NCI-H2196 (cell line): ENCODE results near the gene ZNF557.
"Not testable (repeated sequence)": the region's sequence is repeated elsewhere in the genome, so short reads cannot be mapped to it uniquely, and the experiment has no call there.

Source experiments
- DNase-seq: peaks from one replicate; lab custom pipeline; 2025; ENCODE audit not compliant: unreplicated experiment; lab: John Stamatoyannopoulos, UW

Gene ZNF557

DNA sequence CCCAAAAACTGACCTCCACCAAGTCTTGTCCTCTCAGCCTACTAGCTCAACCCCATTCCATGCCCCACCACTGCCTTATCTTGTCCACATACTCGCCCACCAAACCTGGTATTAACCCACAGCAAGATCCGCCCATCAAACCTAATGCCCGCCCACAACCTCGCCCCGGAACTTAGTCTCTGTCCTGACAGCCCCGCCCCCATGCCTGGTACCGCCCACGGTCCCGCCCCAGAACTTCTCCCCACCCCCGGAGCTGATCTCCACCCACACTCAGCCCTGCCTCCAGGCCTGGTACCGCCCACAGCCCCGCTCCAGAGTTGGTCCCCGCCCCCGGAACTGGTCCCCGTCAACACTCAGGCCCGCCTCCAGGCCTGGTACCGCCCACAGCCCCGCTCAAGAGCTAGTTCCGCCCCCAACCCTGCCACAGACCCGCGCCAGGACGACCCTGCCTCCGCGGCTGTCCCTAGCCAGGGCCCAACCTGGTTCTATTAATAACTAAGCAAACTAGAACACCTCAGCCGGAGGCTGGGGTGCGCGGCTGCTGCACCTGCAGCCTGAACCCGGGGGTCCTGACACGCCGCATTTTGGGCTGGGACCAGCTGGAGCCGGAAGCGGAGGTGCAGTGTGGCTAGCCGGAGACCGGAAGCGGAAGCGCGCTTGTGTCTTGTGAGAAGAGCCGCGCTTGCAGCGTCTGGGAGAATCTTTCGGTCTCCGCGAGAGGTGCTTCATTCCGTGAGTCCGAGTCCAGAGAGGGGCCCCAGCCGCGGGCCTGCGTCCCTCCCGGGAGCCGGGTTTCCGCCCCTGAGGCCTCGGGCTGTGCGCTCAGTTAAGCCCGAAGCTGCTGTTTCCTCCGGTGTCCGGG is at the start of gene ZNF557:
ZNF557 (plus strand) TSS at position 662 of the 862 bp plus-strand sequence. CDS start 5,372 bp downstream, outside the sequence.
- peak; percentile 97 for DNase-seq

DNA sequence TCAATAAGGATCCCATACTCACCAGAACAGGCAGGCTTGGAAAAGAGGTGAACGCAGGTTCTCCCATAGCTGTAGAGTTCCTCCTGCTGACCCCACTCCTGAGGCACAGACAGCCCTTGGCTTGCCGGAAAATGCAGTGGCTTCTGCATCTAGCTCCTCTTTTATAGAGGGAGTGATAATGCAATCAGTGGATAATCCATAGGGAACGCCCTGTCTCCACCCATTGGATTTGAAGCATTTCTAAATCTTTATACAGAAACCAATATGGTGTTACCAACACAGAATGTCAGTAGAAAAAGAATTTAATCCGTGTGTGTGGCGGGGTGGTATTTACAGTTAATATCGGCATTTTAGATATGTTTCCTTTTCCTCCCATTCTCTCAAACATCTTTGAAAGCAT is 48.2 kb upstream of the ZNF557 start, which contains the start of gene MBD3L2B:
MBD3L2B (minus strand) TSS at position 101 of the 400 bp plus-strand sequence; CDS start at position 67, 34 bp downstream.
- not testable (repeated sequence) for DNase-seq

DNA sequence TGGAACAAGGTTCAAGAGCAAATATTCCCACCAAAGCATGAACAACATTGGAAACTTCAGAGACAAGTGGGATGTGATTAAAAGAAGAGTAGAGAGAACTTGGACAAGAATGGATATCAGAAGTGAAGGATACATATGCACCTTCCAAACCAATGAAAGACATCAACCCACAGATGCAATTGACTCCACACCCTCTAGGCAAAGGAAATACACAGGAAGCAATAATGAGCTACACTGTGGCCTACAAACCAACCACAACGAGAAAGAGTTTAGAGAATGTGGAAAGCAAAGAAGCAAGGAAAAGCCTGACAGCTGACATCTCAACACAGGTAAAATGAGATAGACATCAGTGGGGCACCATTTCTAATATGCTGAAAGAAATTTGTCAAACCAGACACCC is 40.7 kb upstream of the ZNF557 start:
- DNase-seq: not testable (repeated sequence)

DNA sequence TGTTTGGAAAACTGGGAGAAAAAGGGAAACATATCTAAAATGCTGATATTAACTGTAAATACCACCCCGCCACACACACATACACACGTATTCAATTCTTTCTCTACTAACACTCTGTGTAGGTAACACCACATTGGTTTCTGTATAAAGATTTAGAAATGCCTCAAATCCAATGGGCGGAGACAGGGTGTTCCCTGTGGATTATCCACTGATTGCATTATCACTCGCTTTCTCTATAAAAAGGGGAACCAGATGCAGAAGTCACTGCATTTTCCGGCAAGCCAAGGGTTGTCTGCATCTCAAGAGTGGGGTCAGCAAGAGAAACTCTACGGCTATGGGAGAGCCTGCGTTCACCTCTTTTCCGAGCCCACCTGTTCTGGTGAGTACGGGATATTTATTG is 39.2 kb upstream of the ZNF557 start, which contains the start of gene MBD3L5:
MBD3L5 (plus strand) TSS at position 301 of the 400 bp plus-strand sequence; CDS start at position 335, 34 bp downstream.
- not testable (repeated sequence) for DNase-seq

DNA sequence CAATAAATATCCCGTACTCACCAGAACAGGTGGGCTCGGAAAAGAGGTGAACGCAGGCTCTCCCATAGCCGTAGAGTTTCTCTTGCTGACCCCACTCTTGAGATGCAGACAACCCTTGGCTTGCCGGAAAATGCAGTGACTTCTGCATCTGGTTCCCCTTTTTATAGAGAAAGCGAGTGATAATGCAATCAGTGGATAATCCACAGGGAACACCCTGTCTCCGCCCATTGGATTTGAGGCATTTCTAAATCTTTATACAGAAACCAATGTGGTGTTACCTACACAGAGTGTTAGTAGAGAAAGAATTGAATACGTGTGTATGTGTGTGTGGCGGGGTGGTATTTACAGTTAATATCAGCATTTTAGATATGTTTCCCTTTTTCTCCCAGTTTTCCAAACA is 29.4 kb upstream of the ZNF557 start, which contains the start of gene MBD3L4:
MBD3L4 (minus strand) TSS at position 101 of the 400 bp plus-strand sequence; CDS start at position 66, 35 bp downstream.
- DNase-seq: not testable (repeated sequence)

DNA sequence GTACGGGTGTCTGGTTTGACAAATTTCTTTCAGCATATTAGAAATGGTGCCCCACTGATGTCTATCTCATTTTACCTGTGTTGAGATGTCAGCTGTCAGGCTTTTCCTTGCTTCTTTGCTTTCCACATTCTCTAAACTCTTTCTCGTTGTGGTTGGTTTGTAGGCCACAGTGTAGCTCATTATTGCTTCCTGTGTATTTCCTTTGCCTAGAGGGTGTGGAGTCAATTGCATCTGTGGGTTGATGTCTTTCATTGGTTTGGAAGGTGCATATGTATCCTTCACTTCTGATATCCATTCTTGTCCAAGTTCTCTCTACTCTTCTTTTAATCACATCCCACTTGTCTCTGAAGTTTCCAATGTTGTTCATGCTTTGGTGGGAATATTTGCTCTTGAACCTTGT is 27.9 kb upstream of the ZNF557 start:
- DNase-seq: not testable (repeated sequence)

DNA sequence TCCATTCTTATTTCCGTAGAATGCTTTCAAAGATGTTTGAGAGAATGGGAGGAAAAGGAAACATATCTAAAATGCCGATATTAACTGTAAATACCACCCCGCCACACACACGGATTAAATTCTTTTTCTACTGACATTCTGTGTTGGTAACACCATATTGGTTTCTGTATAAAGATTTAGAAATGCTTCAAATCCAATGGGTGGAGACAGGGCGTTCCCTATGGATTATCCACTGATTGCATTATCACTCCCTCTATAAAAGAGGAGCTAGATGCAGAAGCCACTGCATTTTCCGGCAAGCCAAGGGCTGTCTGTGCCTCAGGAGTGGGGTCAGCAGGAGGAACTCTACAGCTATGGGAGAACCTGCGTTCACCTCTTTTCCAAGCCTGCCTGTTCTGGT is 20.5 kb upstream of the ZNF557 start, which contains the start of gene MBD3L2:
MBD3L2 (plus strand) TSS at position 301 of the 400 bp plus-strand sequence; CDS start at position 354, 53 bp downstream.
- DNase-seq: not testable (repeated sequence)

DNA sequence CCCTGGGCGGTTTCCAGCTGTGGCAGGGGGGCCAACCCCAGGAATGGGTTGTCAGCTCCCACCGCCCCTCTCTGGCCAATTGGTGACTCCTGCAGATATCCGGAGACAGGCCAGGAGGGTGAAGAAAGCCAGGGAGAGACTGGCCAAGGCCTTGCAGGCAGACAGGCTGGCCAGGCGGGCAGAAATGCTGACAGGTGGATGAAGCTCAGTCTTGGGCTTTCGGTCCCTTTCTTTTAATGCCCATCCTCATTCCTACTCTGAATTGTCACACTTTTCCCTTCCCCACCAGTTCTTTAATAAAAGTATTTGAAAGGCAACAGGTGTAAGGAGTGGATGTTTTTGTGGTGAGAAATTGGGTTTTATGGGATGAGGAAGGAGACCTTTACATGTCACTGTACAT is 18.1 kb upstream of the ZNF557 start:
- DNase-seq: not testable (repeated sequence)

DNA sequence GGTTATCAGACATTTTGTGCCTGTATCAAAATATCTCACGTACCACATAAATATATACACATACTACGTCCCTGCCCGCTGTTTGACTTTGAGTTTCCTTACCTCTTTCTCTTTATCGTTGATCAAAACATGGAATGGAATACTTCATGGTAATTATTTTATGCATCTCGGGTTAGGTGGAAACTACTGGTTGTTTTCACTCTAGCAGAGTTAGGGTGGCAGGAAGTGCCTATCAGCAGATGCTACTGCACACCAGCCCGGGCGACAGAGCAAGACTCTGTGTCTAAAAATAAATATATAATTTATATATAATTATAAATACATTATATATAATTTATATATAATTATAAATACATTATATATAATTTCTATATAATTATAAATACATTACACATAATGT is 16.6 kb upstream of the ZNF557 start:
- not testable (repeated sequence) for DNase-seq

DNA sequence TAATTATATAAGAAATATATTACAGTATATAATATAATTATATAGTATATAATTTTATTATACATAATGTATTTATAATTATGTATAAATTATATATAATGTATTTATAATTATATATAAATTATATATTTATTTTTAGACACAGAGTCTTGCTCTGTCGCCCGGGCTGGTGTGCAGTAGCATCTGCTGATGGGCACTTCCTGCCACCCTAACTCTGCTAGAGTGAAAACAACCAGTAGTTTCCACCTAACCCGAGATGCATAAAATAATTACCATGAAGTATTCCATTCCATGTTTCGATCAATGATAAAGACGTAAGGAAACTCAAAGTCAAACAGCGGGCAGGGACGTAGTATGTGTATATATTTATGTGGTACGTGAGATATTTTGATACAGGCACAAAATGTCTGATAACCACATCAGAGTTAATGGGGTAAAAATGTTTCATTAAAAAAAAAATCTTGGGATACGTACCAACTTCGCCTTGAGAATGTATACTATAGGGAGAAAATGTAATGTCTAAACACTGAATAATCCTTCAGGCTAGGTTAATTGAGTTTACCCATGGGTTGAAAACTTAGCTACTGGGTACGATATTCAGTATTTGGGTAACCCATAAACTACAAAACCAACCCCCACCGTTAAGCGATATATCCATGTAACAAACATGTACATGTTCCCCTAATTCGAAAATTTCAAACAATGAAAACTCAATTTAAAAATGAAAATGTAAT is 14.7 kb upstream of the ZNF557 start:
- DNase-seq: not testable (repeated sequence)

DNA sequence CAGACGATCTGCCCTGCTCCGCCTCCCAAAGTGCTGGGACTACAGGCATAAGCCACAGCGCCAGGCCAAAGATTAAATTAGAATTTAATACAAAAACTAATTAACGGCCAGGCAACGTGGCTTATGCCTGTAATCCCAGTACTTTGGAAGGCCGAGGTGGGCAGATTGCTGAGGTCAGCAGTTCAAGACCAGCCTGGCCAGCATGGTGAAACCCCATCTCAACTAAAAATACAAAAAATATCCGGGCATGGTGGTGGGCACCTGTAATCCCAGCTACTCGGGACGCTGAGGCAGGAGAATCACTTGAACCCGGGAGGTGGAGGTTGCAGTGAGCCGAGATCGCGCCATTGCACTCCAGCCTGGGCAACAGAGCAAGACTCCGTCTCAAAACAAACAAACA is 13.8 kb upstream of the ZNF557 start:
- not testable (repeated sequence) for DNase-seq

DNA sequence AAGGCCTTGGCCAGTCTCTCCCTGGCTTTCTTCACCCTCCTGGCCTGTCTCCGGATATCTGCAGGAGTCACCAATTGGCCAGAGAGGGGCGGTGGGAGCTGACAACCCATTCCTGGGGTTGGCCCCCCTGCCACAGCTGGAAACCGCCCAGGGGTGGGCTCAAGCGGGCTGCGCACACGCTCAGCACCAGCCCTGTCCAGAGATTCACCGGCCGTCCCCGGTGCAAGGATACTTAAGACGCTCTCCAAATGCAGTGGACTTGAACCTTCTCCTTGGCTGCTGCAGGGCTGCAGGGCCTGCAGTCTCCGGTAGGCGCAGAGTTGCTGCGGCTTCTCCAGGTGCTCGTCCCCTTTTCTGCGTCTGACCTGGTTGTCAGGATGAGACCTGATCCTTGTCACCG is 13.1 kb upstream of the ZNF557 start:
- not testable (repeated sequence) for DNase-seq

DNA sequence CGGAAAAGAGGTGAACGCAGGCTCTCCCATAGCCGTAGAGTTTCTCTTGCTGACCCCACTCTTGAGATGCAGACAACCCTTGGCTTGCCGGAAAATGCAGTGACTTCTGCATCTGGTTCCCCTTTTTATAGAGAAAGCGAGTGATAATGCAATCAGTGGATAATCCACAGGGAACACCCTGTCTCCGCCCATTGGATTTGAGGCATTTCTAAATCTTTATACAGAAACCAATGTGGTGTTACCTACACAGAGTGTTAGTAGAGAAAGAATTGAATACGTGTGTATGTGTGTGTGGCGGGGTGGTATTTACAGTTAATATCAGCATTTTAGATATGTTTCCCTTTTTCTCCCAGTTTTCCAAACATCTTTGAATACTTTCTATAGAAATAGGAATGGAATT is 10.9 kb upstream of the ZNF557 start, which contains the start of gene MBD3L3:
MBD3L3 (minus strand) TSS at position 101 of the 400 bp plus-strand sequence; CDS start at position 30, 71 bp downstream.
- DNase-seq: not testable (repeated sequence)

DNA sequence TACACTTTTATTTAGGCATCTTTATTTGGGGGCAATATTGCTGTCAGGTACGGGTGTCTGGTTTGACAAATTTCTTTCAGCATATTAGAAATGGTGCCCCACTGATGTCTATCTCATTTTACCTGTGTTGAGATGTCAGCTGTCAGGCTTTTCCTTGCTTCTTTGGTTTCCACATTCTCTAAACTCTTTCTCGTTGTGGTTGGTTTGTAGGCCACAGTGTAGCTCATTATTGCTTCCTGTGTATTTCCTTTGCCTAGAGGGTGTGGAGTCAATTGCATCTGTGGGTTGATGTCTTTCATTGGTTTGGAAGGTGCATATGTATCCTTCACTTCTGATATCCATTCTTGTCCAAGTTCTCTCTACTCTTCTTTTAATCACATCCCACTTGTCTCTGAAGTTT is 9.5 kb upstream of the ZNF557 start:
- DNase-seq: not testable (repeated sequence)

DNA sequence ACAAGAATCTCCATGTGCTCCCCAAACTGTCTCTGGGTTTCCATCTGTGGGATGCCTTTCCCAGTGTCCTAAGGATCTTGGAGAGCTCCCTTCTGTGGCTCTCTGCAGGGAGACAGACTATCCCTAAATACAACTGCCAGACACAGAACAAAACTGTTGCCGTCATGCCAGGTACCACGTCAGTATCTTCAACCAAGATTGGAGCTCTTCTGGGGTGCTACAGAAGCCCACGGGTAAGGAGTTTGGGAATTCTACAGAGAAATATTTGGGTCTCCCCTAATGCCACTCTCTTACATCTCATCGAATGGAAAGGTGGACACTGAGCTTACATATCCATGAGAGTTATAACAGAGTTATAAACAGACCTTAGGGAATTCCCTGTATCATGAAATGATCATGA is 6.2 kb upstream of the ZNF557 start:
- no peak for DNase-seq

DNA sequence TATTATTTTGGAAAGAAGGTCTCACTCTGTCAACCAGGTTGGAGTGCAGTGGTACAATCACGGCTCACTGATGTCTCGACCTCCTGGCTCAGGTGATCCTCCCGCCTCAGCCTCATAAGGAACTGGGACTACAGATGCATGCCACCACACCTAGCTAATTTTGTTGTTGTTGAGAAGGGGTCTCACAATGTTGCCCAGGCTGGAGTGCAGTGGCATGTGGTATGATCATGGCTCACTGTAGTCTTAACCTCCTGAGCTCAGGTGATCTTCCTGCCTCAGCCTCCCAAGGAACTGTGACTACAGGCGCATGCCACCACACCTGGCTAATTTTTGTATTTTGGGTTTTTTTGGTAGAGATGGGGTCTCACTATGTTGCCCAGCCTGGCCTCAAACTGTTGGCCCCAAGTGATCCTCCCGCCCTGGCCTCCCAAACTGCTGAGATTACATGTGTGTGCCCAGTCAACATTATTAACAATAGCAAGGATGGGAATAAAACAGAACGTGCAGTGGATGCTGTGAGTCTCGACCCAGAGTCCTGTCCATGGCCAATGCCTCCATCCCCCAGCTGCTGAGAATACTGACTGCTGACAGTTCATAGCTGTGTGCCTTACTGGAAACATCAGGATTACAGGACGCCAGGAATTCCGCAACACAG is 5.6 kb upstream of the ZNF557 start:
- DNase-seq: no peak

DNA sequence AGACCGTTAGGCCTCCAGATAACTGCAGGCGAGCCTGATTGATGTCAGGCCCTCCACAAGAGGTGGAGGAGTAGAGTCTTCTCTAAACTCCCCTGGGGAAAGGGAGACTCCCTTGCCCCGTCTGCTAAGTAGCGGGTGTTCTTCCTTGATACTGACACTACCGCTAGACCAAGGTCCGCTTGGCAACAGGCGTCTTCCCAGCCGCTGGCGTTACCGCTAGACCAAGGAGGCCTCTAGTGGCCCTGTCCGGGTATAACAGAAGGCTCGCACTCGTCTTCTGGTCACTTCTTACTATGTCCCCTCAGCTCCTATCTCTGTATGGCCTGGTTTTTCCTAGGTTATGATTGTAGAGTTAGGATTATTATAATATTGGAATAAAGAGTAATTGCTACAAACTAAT is 2.4 kb upstream of the ZNF557 start:
- DNase-seq: not testable (repeated sequence)

DNA sequence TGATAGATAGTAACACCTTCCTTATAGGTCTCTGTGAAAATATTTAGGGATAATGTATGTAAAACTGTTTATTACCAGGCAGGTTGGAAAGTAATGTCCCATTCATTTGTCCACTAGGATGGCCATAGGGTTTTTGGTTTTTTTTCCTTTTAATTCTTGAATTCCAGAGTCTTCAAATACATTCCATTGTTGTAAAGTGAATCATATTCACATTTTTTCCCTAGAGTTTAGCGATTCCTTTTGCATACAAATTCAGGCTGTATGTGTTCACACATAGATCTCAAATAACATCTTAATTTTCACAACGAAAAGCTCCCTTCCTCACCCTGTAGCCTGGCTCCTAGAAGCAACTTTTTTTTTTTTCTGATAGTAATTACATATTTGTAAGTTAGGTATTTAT is 1.8 kb upstream of the ZNF557 start:
- DNase-seq: no peak

DNA sequence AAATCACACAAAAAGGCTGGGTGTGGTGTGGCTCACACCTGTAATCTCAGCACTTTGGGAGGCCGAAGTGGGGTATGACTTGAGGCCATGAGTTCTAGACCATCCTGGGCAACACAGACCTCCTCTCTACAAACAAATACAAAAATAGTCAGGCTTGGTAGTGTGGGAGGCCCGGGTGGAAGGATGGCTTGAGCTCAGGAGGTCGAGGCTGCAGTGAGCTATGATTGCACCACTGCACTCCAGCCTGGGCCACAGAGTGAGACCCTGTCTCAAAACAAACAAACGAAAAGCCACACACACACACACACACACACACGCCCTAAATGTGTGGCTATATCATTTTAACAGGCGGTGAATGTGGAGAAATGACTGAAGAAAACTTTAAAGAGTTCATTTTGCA is 904 bp upstream of the ZNF557 start:
- no peak for DNase-seq

DNA sequence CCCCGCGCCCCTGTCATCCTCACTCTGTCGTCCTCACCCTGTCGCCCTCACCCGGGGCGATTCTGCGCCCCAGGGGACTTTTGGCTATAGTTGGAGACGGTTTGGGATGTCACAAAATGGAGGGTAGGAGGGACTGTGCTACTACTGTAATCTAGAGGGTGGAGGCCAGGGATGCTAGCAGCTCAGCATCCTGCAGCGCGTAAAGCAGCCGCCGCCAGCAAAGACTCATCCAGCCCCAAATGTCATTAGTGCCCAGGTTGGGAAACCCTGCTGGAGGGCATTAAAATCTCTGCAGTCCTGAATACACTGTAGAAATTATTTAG is 362 bp downstream of the ZNF557 start:
- DNase-seq: no peak

DNA sequence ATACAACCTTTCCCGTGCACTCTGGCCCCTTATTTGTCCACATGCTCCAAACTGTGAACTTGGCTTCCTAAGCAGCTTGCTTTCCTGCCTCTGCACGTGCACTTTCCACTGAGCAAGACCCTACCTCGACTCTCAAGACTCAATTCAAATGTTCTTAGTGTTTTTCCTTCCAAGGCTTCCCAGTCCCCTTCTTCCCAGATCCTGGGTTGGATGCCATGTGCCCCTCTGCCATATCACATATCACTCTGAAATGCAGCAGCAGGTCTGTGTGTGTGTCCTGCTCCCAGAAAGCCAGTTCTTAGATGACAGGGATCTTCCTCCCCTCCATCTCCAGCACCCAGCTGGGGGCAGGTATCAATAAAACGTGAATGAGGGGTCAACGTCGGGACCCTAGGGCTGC is 3.0 kb downstream of the ZNF557 start:
- DNase-seq: no peak
